HG02852 (cell line): ENCODE results near the gene ASH1L.
"Not testable (repeated sequence)": the region's sequence is repeated elsewhere in the genome, so short reads cannot be mapped to it uniquely, and the experiment has no call there.

Experiments
- ATAC-seq: cut with Tn5 transposase; IDR thresholded peaks from one replicate; pipeline ENCODE4 v1.9.1; 2021; ENCODE audit warnings: mild to moderate bottlenecking, moderate library complexity; ENCODE audit not compliant: unreplicated experiment

The ASH1L gene

GRCh38 chr1:155499953-155500639 is 62.5 kb downstream of the ASH1L start:
- ATAC-seq = no peak

GRCh38 chr1:155499263-155499662 is 63.3 kb downstream of the ASH1L start:
- no peak for ATAC-seq

GRCh38 chr1:155493595-155493994 is 69.0 kb downstream of the ASH1L start:
- ATAC-seq = not testable (repeated sequence)

GRCh38 chr1:155488419-155488818 is 74.2 kb downstream of the ASH1L start:
- not testable (repeated sequence) for ATAC-seq

GRCh38 chr1:155487541-155487940 is 75.1 kb downstream of the ASH1L start:
- no peak for ATAC-seq

GRCh38 chr1:155486952-155487351 is 75.7 kb downstream of the ASH1L start:
- not testable (repeated sequence) for ATAC-seq

- ATAC-seq = no peak
These were observed 76.7 kb downstream of the ASH1L start for GRCh38 chr1:155485945-155486344.

GRCh38 chr1:155485222-155485621 is 77.4 kb downstream of the ASH1L start:
- ATAC-seq = no peak

- no peak for ATAC-seq
These were observed 80.8 kb downstream of the ASH1L start for GRCh38 chr1:155481741-155482241.

GRCh38 chr1:155479205-155479604 is 83.4 kb downstream of the ASH1L start:
- no peak for ATAC-seq

- ATAC-seq = no peak
These were observed 84.2 kb downstream of the ASH1L start for GRCh38 chr1:155478270-155478852.

GRCh38 chr1:155474146-155474545 is 88.5 kb downstream of the ASH1L start:
- ATAC-seq = no peak

GRCh38 chr1:155473151-155473821 is 89.3 kb downstream of the ASH1L start:
- ATAC-seq = no peak

GRCh38 chr1:155472491-155473083 is 90.0 kb downstream of the ASH1L start:
- ATAC-seq = no peak

GRCh38 chr1:155471891-155472290 is 90.7 kb downstream of the ASH1L start:
- no peak for ATAC-seq

- no peak for ATAC-seq
These were observed 91.6 kb downstream of the ASH1L start for GRCh38 chr1:155471026-155471425.

GRCh38 chr1:155466996-155467395 is 95.6 kb downstream of the ASH1L start:
- no peak for ATAC-seq

GRCh38 chr1:155466617-155466972 is 96.0 kb downstream of the ASH1L start:
- no peak for ATAC-seq

- ATAC-seq = no peak
These were observed 98.5 kb downstream of the ASH1L start for GRCh38 chr1:155463865-155464650.

GRCh38 chr1:155458111-155458510 is 104.5 kb downstream of the ASH1L start:
- no peak for ATAC-seq

- ATAC-seq = no peak
These were observed 105.3 kb downstream of the ASH1L start for GRCh38 chr1:155457266-155457665.
